Small intestine (tissue), 7 donors: Measurements from ENCODE around the gene GOLGA2. TPM values are rescaled to one million over a fixed set of nuclear protein-coding genes. Genes with fewer than 3 reads are reported as not detected.

Experiments used
- DNase-seq, 2 donors: peaks; one replicate each; pipeline versions ENCODE4 v3.0.0 to v3.0.0-alpha.2; 2013
- FAIRE-seq: peaks from 2 replicates; lab custom pipeline; 2012; peaks lifted over from hg19 to GRCh38; lab: Jason Lieb, UNC
- H3K27ac ChIP-seq, 3 donors: one replicate each; pipeline ENCODE4 v1.5.1; 2013; ENCODE audit warnings: low read length in 2 of 3, mild to moderate bottlenecking in 2 of 3, control low read depth in 1 of 3, inconsistent platforms in 1 of 3, low read depth in 1 of 3, moderate library complexity in 1 of 3
- H3K27me3 ChIP-seq, 3 donors: one replicate each; pipeline ENCODE4 v1.6.1; 2013; ENCODE audit warnings: low read length in 3 of 3, inconsistent platforms in 1 of 3; ENCODE audit not compliant: control insufficient read depth in 3 of 3, insufficient read depth in 3 of 3
- H3K36me3 ChIP-seq, 3 donors: one replicate each; pipeline ENCODE4 v1.6.1; 2013; ENCODE audit warnings: low read length in 3 of 3, inconsistent platforms in 1 of 3, low read depth in 1 of 3, mild to moderate bottlenecking in 1 of 3, moderate library complexity in 1 of 3; ENCODE audit not compliant: control insufficient read depth in 3 of 3, insufficient read depth in 2 of 3
- H3K4me1 ChIP-seq, 3 donors: one replicate each; pipeline ENCODE4 v1.6.1; 2013; ENCODE audit warnings: low read length in 2 of 3, inconsistent platforms in 1 of 3, low read depth in 1 of 3, mild to moderate bottlenecking in 1 of 3, moderate library complexity in 1 of 3; ENCODE audit not compliant: control insufficient read depth in 3 of 3, insufficient read depth in 2 of 3
- H3K4me3 ChIP-seq, 3 donors: one replicate each; pipeline ENCODE4 v1.5.1; 2013; ENCODE audit warnings: low read length in 3 of 3, control low read depth in 1 of 3, inconsistent platforms in 1 of 3, low read depth in 1 of 3, mild to moderate bottlenecking in 1 of 3, moderate library complexity in 1 of 3
- H3K9me3 ChIP-seq, 2 donors: one replicate each; pipeline ENCODE4 v1.6.1; 2013; ENCODE audit warnings: low read depth in 1 of 2, low read length in 1 of 2; ENCODE audit not compliant: control insufficient read depth in 2 of 2, insufficient read depth in 1 of 2
- WGBS, 3 donors: extraction: QIAGEN DNeasy Blood & Tissue Kit; methylation state at CpG; one replicate each; pipeline ENCODE4 v1.1.7; 2013; 5-methylcytosine and 5-hydroxymethylcytosine counted together
- polyA plus RNA-seq, 4 donors: library from polyadenylated mRNA; stranded (reverse) in 3 of 4; unstranded in 1 of 4; fragments of 200-250 nt in 3 of 4; fragments of 120-200 nt in 1 of 4; gene quantifications; one replicate each; pipeline versions ENCODE4 v1.2.1 to v1.2.3, GENCODE V29; 2013
- donor health status: healthy with polysubstance abuse.
- donor health status: control.
- donor health status: control.
- donor health status: Bipolar disorder and iron deficiency.
- donor health status: healthy.

Gene GOLGA2
- polyA plus RNA-seq, 4 donors: 34.9 to 69.1 (median 48.7) TPM

DNA sequence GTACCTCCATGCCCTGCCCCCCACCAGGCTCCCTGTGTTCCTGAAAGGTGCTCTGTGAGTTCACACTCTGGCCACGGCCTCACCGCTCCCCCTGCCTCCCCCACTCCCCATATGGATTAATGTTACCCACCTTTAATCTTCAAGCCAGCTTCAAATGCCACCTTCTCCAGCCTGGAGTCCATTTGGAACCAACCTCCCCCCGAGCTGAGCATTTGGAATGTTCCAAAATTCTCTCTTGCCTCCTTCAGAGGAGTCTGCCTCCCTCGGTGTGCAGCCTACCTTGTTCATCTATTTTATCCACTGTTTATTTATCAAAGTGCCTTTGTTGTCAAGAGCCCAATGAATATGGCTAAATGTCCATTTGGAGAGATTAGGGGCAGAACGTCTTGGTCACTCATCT, 4.3 kb downstream of the GOLGA2 start:
- H3K4me1 ChIP-seq: peaks cover 0 to 7% (median 0%) of the 10 kb centered on the region in 3 donors
- H3K9me3 ChIP-seq: no peaks in the 10 kb centered on the region
- no peak for FAIRE-seq
- H3K27me3 ChIP-seq: no peaks in the 10 kb centered on the region
- no peak for DNase-seq
- 79 to 80% (median 80%) methylated on average over 5 of the region's 5 CpGs for whole genome bisulfite sequencing, 3 donors
- H3K36me3 ChIP-seq: peaks cover 6 to 62% (median 15%) of the 10 kb centered on the region in 3 donors
- H3K27ac ChIP-seq: no peak overlapping the region
- H3K4me3 ChIP-seq: no peak overlapping the region

GRCh38 chr9:128271112-128271511, 4.7 kb downstream of the GOLGA2 start:
- DNase-seq (no peak), FAIRE-seq (no peak)
- H3K4me1 ChIP-seq: peaks cover 0 to 7% (median 0%) of the 10 kb centered on the region in 3 donors
- H3K36me3 ChIP-seq: peaks cover 6 to 62% (median 15%) of the 10 kb centered on the region in 3 donors
- WGBS, 3 donors: 86 to 89% (median 88%) methylated on average over 3 of the region's 3 CpGs
- H3K4me3 ChIP-seq: no peak overlapping the region
- no peaks in the 10 kb centered on the region for H3K9me3 ChIP-seq
- H3K27me3 ChIP-seq: no peaks in the 10 kb centered on the region
- H3K27ac ChIP-seq: no peak overlapping the region

DNA sequence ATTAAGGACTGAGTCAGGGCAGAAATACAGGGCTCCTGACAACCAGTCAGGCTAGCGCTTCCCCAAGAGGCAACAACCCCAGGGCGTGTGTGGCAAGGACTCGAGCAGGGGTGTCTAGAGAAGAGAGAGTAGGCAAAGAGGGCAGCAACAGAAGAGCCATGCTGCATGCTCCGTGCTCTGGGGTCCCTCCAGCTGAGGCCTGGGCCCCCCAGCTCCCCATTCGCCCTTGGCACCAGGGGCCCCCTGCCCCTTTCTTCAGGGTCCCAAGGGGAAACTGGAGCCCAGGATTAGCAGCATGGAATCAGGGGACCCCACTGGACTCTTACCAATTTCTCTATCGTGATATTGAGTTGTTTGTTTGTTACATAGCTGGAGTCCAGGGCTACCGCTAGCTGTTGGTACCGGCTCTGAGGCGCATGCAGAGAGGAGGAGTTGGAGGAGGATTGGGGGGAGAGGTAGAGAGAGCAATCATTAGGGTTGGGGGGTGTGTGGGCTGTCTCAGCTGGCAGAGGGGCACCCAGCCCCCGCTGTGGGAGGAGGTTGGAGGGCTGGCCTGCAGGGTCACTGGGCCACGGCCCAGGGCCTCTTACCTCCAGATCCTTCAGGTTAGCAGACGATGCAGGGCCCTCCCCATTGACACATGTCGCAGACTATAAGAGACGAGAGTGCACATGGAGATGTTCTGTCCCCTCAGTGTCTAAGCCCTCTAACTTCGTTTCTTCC, 8.8 kb downstream of the GOLGA2 start:
- Histone ChIP-seq H3K4me3 (no peak overlapping the region), H3K36me3 (peaks cover 9 to 79% (median 17%) of the 10 kb centered on the region in 3 donors), H3K27ac (no peak overlapping the region), H3K4me1 (no peaks in the 10 kb centered on the region), H3K9me3 (no peaks in the 10 kb centered on the region), H3K27me3 (no peaks in the 10 kb centered on the region)
- 92 to 94% (median 92%) methylated on average over 15 of the region's 15 CpGs for WGBS, 3 donors
- DNase-seq (no peak), FAIRE-seq (no peak)

DNA sequence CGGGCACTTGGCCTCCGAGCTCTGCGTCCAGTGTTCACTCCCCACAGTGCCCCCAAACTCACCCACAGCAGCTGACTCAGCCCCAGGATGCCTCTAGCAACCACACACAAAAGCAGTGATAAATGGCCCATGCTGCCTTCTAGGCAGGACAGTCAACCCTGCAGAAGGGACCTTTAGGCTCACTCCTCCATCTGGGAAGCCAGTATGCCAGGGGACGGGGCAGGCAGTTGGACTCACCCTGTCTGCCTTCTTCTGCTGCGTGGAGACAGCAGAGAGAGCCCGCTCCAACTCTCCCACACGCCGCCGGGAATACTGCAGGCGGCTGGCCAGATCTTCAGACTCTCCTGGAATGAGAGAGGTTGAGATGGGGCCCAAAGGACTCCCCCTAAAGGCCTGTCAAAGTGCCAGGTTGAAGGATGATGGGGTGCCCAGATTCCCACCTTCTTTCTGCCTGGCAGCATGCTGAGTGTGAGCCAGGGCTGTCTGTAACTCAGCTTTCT, 10.4 kb downstream of the GOLGA2 start:
- Histone ChIP-seq H3K9me3 (no peaks in the 10 kb centered on the region), H3K27ac (no peak overlapping the region), H3K27me3 (no peaks in the 10 kb centered on the region), H3K4me1 (no peaks in the 10 kb centered on the region), H3K36me3 (peaks cover 13 to 82% (median 27%) of the 10 kb centered on the region in 3 donors), H3K4me3 (no peak overlapping the region)
- no peak for DNase-seq
- 96 to 98% (median 97%) methylated on average over 10 of the region's 10 CpGs for WGBS, 3 donors
- no peak for FAIRE-seq

GRCh38 chr9:128262687-128263086, 13.1 kb downstream of the GOLGA2 start:
- no peaks in the 10 kb centered on the region for H3K4me1 ChIP-seq
- no peaks in the 10 kb centered on the region for H3K9me3 ChIP-seq
- no peak for FAIRE-seq
- H3K4me3 ChIP-seq: no peak overlapping the region
- WGBS, 3 donors: 80 to 88% (median 85%) methylated on average over 4 of the region's 4 CpGs
- H3K27ac ChIP-seq: no peak overlapping the region
- no peaks in the 10 kb centered on the region for H3K27me3 ChIP-seq
- H3K36me3 ChIP-seq: peaks cover 18 to 84% (median 39%) of the 10 kb centered on the region in 3 donors
- DNase-seq: no peak

GRCh38 chr9:128260340-128260739, 15.5 kb downstream of the GOLGA2 start:
- FAIRE-seq (no peak), DNase-seq (no peak)
- H3K9me3 ChIP-seq: no peaks in the 10 kb centered on the region
- H3K27me3 ChIP-seq: no peaks in the 10 kb centered on the region
- 96 to 99% (median 96%) methylated on average over 17 of the region's 17 CpGs for whole genome bisulfite sequencing, 3 donors
- no peak overlapping the region for H3K4me3 ChIP-seq
- no peak overlapping the region for H3K27ac ChIP-seq
- H3K36me3 ChIP-seq: peaks cover 22 to 83% (median 40%) of the 10 kb centered on the region in 3 donors
- no peaks in the 10 kb centered on the region for H3K4me1 ChIP-seq

DNA sequence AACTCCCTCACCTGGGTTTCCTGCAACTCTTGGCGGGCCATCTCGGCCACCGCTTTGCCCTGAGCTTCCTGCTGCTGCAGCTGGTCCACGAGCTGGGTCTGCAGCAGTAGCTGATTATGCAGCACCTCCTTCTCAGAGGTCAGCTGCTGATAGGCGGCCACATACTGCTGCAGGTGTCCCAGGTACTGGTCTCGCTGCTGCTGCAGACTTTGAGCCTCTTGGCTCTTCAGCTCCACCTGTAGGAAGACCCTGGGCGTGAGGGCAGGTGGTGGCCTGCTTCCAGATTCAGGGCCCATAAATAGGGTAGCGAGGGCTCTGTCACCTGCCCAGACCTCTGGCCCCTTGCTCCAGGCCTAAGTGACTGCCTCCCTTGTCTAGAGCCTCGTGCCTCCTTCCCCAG, 16.7 kb downstream of the GOLGA2 start:
- FAIRE-seq: no peak
- Histone ChIP-seq H3K4me3 (no peak overlapping the region), H3K9me3 (no peaks in the 10 kb centered on the region), H3K36me3 (peaks cover 22 to 90% (median 37%) of the 10 kb centered on the region in 3 donors), H3K27me3 (no peaks in the 10 kb centered on the region), H3K27ac (no peak overlapping the region), H3K4me1 (no peaks in the 10 kb centered on the region)
- 17 to 66% (median 53%) methylated on average over 9 of the region's 9 CpGs for WGBS, 3 donors
- peak in 1 of 2 donors; percentile 43 for DNase-seq

DNA sequence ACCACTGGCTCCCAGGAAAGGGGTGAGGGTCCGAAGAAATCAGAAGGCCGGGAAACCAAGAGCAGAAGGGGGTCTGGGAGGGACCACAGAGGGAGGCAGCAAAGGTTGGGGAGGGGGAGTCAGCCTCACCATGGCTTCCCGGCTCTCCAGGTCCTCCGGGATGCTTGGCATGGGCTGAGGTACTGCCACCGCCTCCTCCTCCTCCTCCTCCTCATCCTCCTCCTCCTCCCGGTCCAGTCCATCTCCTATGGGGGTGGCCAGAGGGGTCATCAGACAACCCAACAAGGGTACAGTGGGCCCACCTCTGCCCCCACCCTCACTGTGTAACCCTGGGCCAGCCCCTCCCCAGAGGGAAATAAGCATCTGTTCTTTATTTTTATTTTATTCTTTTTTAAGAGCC, 17.5 kb downstream of the GOLGA2 start:
- Histone ChIP-seq H3K9me3 (no peaks in the 10 kb centered on the region), H3K27ac (no peak overlapping the region), H3K4me3 (no peak overlapping the region), H3K4me1 (no peaks in the 10 kb centered on the region), H3K27me3 (no peaks in the 10 kb centered on the region), H3K36me3 (peaks cover 22 to 92% (median 37%) of the 10 kb centered on the region in 3 donors)
- WGBS, 3 donors: 90 to 98% (median 95%) methylated on average over 4 to 6 of the region's 6 CpGs
- FAIRE-seq: no peak
- no peak for DNase-seq
